ENCODE data around the gene TMEM134. TPM values are rescaled to one million over a fixed set of nuclear protein-coding genes. Genes with fewer than 3 reads are reported as not detected.
A peak's percentile ranks its signal among the peaks of the same experiment; 100 is the strongest.

TMEM134 gene
- total RNA-seq, 2 experiments from 2014 or later, result 63.2 to 69.1 TPM

- H3K36me3 Mint-ChIP-seq, result no peaks in the 10 kb centered on the region
- ATAC-seq (ENCODE audit: low read depth), result no peak
- no peaks in the 10 kb centered on the region for H3K9me3 Mint-ChIP-seq
- no peak for DNase-seq
- H3K27me3 Mint-ChIP-seq, result no peaks in the 10 kb centered on the region
- H3K4me1 Mint-ChIP-seq, result peaks cover 2% of the 10 kb centered on the region
- POLR2A ChIA-PET, result interaction anchor here (1.6 to 2.1 kb wide), 2 partner anchors 10 to 18 kb away, joined by 6 to 8 read pairs; partner anchors contain the start of gene PTPRCAP
- H3K4me3 Mint-ChIP-seq, result no peak within 1 kb of the TSS
- H3K27ac Mint-ChIP-seq, result no peak within 1 kb of the TSS
These were observed 14.0 kb downstream of the TMEM134 start, which contains the start of gene CABP4 for GRCh38 chr11:67455054-67455453. Gene CABP4 (plus strand): TSS chr11:67455354. CDS start chr11:67455424, 70 bp downstream.

GRCh38 chr11:67453816-67454732 is 15.0 kb downstream of the TMEM134 start:
- no peak for ATAC-seq (ENCODE audit: low read depth)
- peaks cover 3% of the 10 kb centered on the region for H3K27me3 Mint-ChIP-seq
- DNase-seq, result peak; percentile 28
- no peak overlapping the region for H3K27ac Mint-ChIP-seq
- H3K4me1 Mint-ChIP-seq, result peaks cover 5% of the 10 kb centered on the region
- POLR2A ChIA-PET, result interaction anchor here (2.1 kb wide), 1 partner anchor 11 kb away, joined by 8 read pairs; no protein-coding TSS in a partner anchor
- H3K4me3 Mint-ChIP-seq, result no peak overlapping the region
- H3K36me3 Mint-ChIP-seq, result no peaks in the 10 kb centered on the region
- H3K9me3 Mint-ChIP-seq, result no peaks in the 10 kb centered on the region

- DNase-seq (no peak), ATAC-seq (ENCODE audit: low read depth) (no peak)
- POLR2A ChIA-PET, result interaction anchor here (0.9 to 4.4 kb wide), 6 partner anchors 15 to 39 kb away, joined by 3 to 23 read pairs (median 4); partner anchors contain the start of gene PTPRCAP
- H3K4me1 Mint-ChIP-seq, result peaks cover 7% of the 10 kb centered on the region
- H3K27ac Mint-ChIP-seq, result no peak within 1 kb of the TSS
- no peaks in the 10 kb centered on the region for H3K36me3 Mint-ChIP-seq
- no peak within 1 kb of the TSS for H3K4me3 Mint-ChIP-seq
- H3K27me3 Mint-ChIP-seq, result peaks cover 5% of the 10 kb centered on the region
- no peaks in the 10 kb centered on the region for H3K9me3 Mint-ChIP-seq
These were observed 16.7 kb downstream of the TMEM134 start, which contains the start of gene GPR152 for GRCh38 chr11:67452141-67452952. Gene GPR152 (minus strand): TSS chr11:67452729. CDS start chr11:67452724, 5 bp downstream.

- DNase-seq (no peak), ATAC-seq (ENCODE audit: low read depth) (no peak)
- H3K36me3 Mint-ChIP-seq, result no peaks in the 10 kb centered on the region
- POLR2A ChIA-PET, result interaction anchor here (1.0 to 4.4 kb wide), 6 partner anchors 12 to 50 kb away, joined by 3 to 23 read pairs (median 5); partner anchors contain the start of genes PPP1CA and PTPRCAP
- H3K27me3 Mint-ChIP-seq, result peaks cover 5% of the 10 kb centered on the region
- H3K9me3 Mint-ChIP-seq, result no peaks in the 10 kb centered on the region
- no peak overlapping the region for H3K4me3 Mint-ChIP-seq
- H3K4me1 Mint-ChIP-seq, result peaks cover 7% of the 10 kb centered on the region
- H3K27ac Mint-ChIP-seq, result no peak overlapping the region
These were observed 17.4 kb downstream of the TMEM134 start for GRCh38 chr11:67451658-67451976.

- Mint-ChIP-seq H3K27ac (no peak overlapping the region), H3K36me3 (no peaks in the 10 kb centered on the region), H3K4me1 (peaks cover 10% of the 10 kb centered on the region), H3K4me3 (no peak overlapping the region), H3K27me3 (peaks cover 5% of the 10 kb centered on the region), H3K9me3 (no peaks in the 10 kb centered on the region)
- no peak for DNase-seq
- no peak for ATAC-seq (ENCODE audit: low read depth)
- POLR2A ChIA-PET, result interaction anchor here (0.6 to 4.4 kb wide), 9 partner anchors 12 to 54 kb away, joined by 3 to 23 read pairs (median 4); partner anchors contain the start of genes PITPNM1, PPP1CA and PTPRCAP
These were observed 18.0 kb downstream of the TMEM134 start for GRCh38 chr11:67450796-67451657.

- no peak overlapping the region for H3K4me3 Mint-ChIP-seq
These were observed 19.8 kb downstream of the TMEM134 start for GRCh38 chr11:67449116-67449844.

GRCh38 chr11:67448220-67448609 is 20.8 kb downstream of the TMEM134 start:
- Mint-ChIP-seq H3K4me1 (peaks cover 29% of the 10 kb centered on the region), H3K27me3 (peaks cover 5% of the 10 kb centered on the region), H3K27ac (no peak overlapping the region), H3K36me3 (no peaks in the 10 kb centered on the region), H3K4me3 (no peak overlapping the region), H3K9me3 (no peaks in the 10 kb centered on the region)
- no peak for DNase-seq
- ATAC-seq (ENCODE audit: low read depth), result no peak
- POLR2A ChIA-PET, result interaction anchor here (1.3 to 4.4 kb wide), 2 partner anchors 11 to 31 kb away, joined by 3 to 23 read pairs; partner anchors contain the start of gene PTPRCAP

More at GRCh38 chr11:67449116-67449844, 19.8 kb downstream of the TMEM134 start:
- no peak for ATAC-seq (ENCODE audit: low read depth)
- Mint-ChIP-seq H3K36me3 (no peaks in the 10 kb centered on the region), H3K4me1 (peaks cover 26% of the 10 kb centered on the region), H3K9me3 (no peaks in the 10 kb centered on the region), H3K27ac (peak overlapping the region; percentile 28), H3K27me3 (peaks cover 5% of the 10 kb centered on the region)
- POLR2A ChIA-PET, result interaction anchor here (0.6 to 4.4 kb wide), 5 partner anchors 12 to 94 kb away, joined by 3 to 23 read pairs (median 6); partner anchors contain the start of genes PPP1CA, PTPRCAP and TBC1D10C
- no peak for DNase-seq

- no peak for ATAC-seq (ENCODE audit: low read depth)
- H3K4me3 Mint-ChIP-seq, result peak overlapping the region; percentile 81
- peak overlapping the region; percentile 86 for H3K27ac Mint-ChIP-seq
- no peaks in the 10 kb centered on the region for H3K36me3 Mint-ChIP-seq
- H3K27me3 Mint-ChIP-seq, result peaks cover 5% of the 10 kb centered on the region
- peaks cover 33% of the 10 kb centered on the region for H3K4me1 Mint-ChIP-seq
- POLR2A ChIA-PET, result interaction anchor here (0.6 to 1.9 kb wide), 3 partner anchors 8 to 147 kb away, joined by 3 to 6 read pairs (median 3); partner anchors contain the start of gene PTPRCAP
- no peak for DNase-seq
- no peaks in the 10 kb centered on the region for H3K9me3 Mint-ChIP-seq
These were observed 23.5 kb downstream of the TMEM134 start for GRCh38 chr11:67445515-67445914.

- Mint-ChIP-seq H3K4me3 (peak overlapping the region; percentile 61), H3K27ac (peak overlapping the region; percentile 87), H3K36me3 (peaks cover 11% of the 10 kb centered on the region), H3K9me3 (no peaks in the 10 kb centered on the region), H3K4me1 (peaks cover 46% of the 10 kb centered on the region), H3K27me3 (no peaks in the 10 kb centered on the region)
- POLR2A ChIA-PET, result interaction anchor here (0.8 to 2.7 kb wide), 7 partner anchors 8 to 50 kb away, joined by 3 to 9 read pairs (median 3); partner anchors contain the start of genes AIP and TBC1D10C
- DNase-seq, result no peak
- ATAC-seq (ENCODE audit: low read depth), result no peak
These were observed 26.3 kb downstream of the TMEM134 start for GRCh38 chr11:67442504-67443404.

- H3K4me1 Mint-ChIP-seq, result peaks cover 46% of the 10 kb centered on the region
- no peaks in the 10 kb centered on the region for H3K27me3 Mint-ChIP-seq
- ATAC-seq (ENCODE audit: low read depth) (no peak), DNase-seq (no peak)
- H3K9me3 Mint-ChIP-seq, result no peaks in the 10 kb centered on the region
- POLR2A ChIA-PET, result interaction anchor here (1.4 to 16.3 kb wide), 7 partner anchors 11 to 42 kb away, joined by 4 to 491 read pairs (median 6); partner anchors contain the start of genes AIP, CARNS1, PPP1CA and TBC1D10C
- H3K4me3 Mint-ChIP-seq, result no peak overlapping the region
- peak overlapping the region; percentile 87 for H3K27ac Mint-ChIP-seq
- H3K36me3 Mint-ChIP-seq, result peaks cover 14% of the 10 kb centered on the region
These were observed 27.2 kb downstream of the TMEM134 start for GRCh38 chr11:67441731-67442351.
